Fibroblast of lung (primary cell): ENCODE data around the gene ZNF318. TPM values are rescaled to one million over a fixed set of nuclear protein-coding genes. Genes with fewer than 3 reads are reported as not detected.

Experiments
- DNase-seq, 2 donors: peaks; one replicate each; pipeline versions ENCODE4 v3.0.0 to v3.0.0-alpha.2; 2010; ENCODE audit warnings: low read depth in 2 of 2
- H2AFZ ChIP-seq: 2 replicates; pipeline ENCODE4 v1.5.1; 2012; ENCODE audit warnings: low read length, control low read depth, inconsistent platforms
- H3K27ac ChIP-seq: 2 replicates; pipeline ENCODE4 v1.5.1; 2011; ENCODE audit warnings: low read length, control low read depth; ENCODE audit not compliant: insufficient read depth
- H3K27me3 ChIP-seq: 2 replicates; pipeline ENCODE4 v1.5.1; 2011; ENCODE audit warnings: mild to moderate bottlenecking, low read length; ENCODE audit not compliant: control insufficient read depth, insufficient read depth
- H3K36me3 ChIP-seq: 2 replicates; pipeline ENCODE4 v1.5.1; 2011; ENCODE audit warnings: low read length; ENCODE audit not compliant: control insufficient read depth, insufficient read depth
- H3K4me1 ChIP-seq: 2 replicates; pipeline ENCODE4 v1.5.1; 2011; ENCODE audit warnings: low read length; ENCODE audit not compliant: control insufficient read depth, insufficient read depth; ENCODE audit errors: extremely low read depth
- H3K4me2 ChIP-seq: 2 replicates; pipeline ENCODE4 v1.5.1; 2011; ENCODE audit warnings: low read length, control low read depth; ENCODE audit not compliant: insufficient read depth; ENCODE audit errors: extremely low read depth
- H3K4me3 ChIP-seq, 4 experiments: fragments of 200-600 bp in 1 of 4; sonication (generic) in 1 of 4; replicated peaks in 1 of 4; 2 replicates each; pipeline ENCODE4 v1.5.1; 2011 to 2016; ENCODE audit warnings: low read length in 4 of 4, low read depth in 3 of 4, mild to moderate bottlenecking in 3 of 4, control low read depth in 2 of 4, inconsistent platforms in 1 of 4, mixed read lengths in 1 of 4; ENCODE audit not compliant: insufficient read depth in 1 of 4; ENCODE audit errors: control extremely low read depth in 1 of 4
- H3K79me2 ChIP-seq: 2 replicates; pipeline ENCODE4 v1.5.1; 2012; ENCODE audit warnings: mild to moderate bottlenecking, low read length, inconsistent platforms; ENCODE audit not compliant: control insufficient read depth, insufficient read depth
- H3K9ac ChIP-seq: 2 replicates; pipeline ENCODE4 v1.5.1; 2011; ENCODE audit warnings: mild to moderate bottlenecking, low read length, control low read depth; ENCODE audit not compliant: insufficient read depth
- H3K9me3 ChIP-seq: 2 replicates; pipeline ENCODE4 v1.5.1; 2012; ENCODE audit warnings: low read depth, low read length; ENCODE audit not compliant: control insufficient read depth, insufficient read depth
- H4K20me1 ChIP-seq: 2 replicates; pipeline ENCODE4 v1.5.1; 2011; ENCODE audit warnings: low read length; ENCODE audit not compliant: control insufficient read depth, insufficient read depth; ENCODE audit errors: extremely low read depth
- EZH2 ChIP-seq: IDR thresholded peaks from 2 replicates; pipeline ENCODE4 v1.5.1; 2012; ENCODE audit warnings: low read length, control low read depth, mild to moderate bottlenecking; ENCODE audit errors: missing control alignments
- polyA plus RNA-seq, 2 donors: library from polyadenylated mRNA; depleted of rRNA in 1 of 2; stranded (reverse) in 1 of 2; unstranded in 1 of 2; fragments of >200 nt; gene quantifications; 2 replicates each; pipeline ENCODE4 v1.2.1, GENCODE V29; 2011 to 2012; ENCODE audit warnings: missing spikeins in 1 of 2
- total RNA-seq: library from RNA; depleted of rRNA; stranded (reverse); fragments of >200 nt; gene quantifications from 2 replicates; pipeline ENCODE4 v1.2.1, GENCODE V29; 2014
- TF ChIP-seq, protein P1 (sequence below), 2 donors: IDR thresholded peaks in 1 of 2; conservative IDR thresholded peaks in 1 of 2; 1 replicate in 1 of 2; 2 replicates in 1 of 2; pipeline ENCODE4 v1.5.1; 2011 to 2012; ENCODE audit warnings: low read length in 2 of 2, control low read depth in 1 of 2, inconsistent platforms in 1 of 2, low read depth in 1 of 2, mild to moderate bottlenecking in 1 of 2

The ZNF318 gene
- total and polyA plus RNA-seq, 2 donors (not counting 1 experiment from before 2014, with no cell fraction given), result 6.1 to 8.6 TPM

DNA sequence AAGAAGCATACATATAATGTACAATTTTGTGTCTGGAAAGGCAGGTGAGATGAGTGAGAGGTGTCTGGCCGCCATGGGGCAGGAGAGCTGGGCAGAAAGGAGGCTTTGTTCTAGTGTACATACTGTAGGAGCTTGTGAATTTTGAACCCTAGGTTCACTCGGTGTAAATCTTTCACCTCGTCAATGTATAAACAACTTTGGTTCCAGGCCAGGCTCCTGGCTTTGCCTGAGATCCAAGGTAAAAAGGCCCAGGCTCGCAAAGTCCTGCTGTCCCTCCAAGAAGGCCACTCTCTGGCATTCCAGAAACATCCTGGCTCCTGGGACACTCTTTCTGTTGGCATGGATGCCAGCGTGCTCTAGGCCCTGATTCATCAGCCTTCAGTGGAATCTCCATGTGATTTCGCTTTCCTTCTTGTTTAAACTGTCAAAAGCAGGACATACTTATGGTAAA is 78.5 kb downstream of the ZNF318 start:
- TF ChIP-seq, protein P1, sequence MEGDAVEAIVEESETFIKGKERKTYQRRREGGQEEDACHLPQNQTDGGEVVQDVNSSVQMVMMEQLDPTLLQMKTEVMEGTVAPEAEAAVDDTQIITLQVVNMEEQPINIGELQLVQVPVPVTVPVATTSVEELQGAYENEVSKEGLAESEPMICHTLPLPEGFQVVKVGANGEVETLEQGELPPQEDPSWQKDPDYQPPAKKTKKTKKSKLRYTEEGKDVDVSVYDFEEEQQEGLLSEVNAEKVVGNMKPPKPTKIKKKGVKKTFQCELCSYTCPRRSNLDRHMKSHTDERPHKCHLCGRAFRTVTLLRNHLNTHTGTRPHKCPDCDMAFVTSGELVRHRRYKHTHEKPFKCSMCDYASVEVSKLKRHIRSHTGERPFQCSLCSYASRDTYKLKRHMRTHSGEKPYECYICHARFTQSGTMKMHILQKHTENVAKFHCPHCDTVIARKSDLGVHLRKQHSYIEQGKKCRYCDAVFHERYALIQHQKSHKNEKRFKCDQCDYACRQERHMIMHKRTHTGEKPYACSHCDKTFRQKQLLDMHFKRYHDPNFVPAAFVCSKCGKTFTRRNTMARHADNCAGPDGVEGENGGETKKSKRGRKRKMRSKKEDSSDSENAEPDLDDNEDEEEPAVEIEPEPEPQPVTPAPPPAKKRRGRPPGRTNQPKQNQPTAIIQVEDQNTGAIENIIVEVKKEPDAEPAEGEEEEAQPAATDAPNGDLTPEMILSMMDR (conservative IDR thresholded peaks at IDR 0.05 in 1 of 2, IDR thresholded peaks at IDR 0.05 in 1 of 2; ENCODE audit: low read depth in 1 of 2, low read length in 2 of 2), result no peak
- no peak for TF ChIP-seq EZH2
- H3K4me2 ChIP-seq, result no peak overlapping the region
- no peak overlapping the region for H3K9ac ChIP-seq
- DNase-seq, result no peak
- H3K27ac ChIP-seq, result no peak overlapping the region
- no peaks in the 10 kb centered on the region for H3K79me2 ChIP-seq
- H3K4me1 ChIP-seq, result no peaks in the 10 kb centered on the region
- no peaks in the 10 kb centered on the region for H3K36me3 ChIP-seq
- no peak overlapping the region for H2AFZ ChIP-seq
- no peak overlapping the region for H3K4me3 ChIP-seq
- peaks cover 5% of the 10 kb centered on the region for H3K27me3 ChIP-seq
- H3K9me3 ChIP-seq, result no peaks in the 10 kb centered on the region
- H4K20me1 ChIP-seq, result no peaks in the 10 kb centered on the region

DNA sequence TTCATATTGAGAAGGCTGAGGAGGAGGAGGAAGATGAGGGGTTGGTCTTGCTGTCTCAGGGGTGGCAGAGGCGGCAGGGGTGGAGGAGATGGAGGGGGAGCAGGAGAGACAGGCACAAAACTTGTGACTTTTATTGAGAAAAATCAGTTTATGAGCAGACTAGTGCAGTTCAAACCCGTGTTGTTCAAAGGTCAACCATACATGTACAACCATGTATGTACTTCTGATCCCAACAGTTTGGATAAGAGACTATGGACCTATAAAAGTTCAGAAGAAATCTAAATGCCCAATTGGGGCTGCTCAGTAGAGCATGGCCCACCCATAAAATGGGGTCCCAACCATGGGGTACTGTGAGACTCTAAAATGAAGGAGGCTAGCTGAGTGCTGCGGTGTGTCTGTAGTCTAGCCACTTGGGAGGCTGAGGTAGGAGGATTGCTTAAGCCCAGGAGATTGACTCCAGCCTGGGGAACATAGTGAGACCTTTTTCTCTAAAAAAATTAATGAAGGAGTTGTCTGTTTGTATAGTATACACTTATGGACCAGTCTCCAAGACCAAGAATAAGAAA is 79.0 kb downstream of the ZNF318 start:
- Histone ChIP-seq H2AFZ (no peak overlapping the region), H3K4me2 (no peak overlapping the region), H3K36me3 (no peaks in the 10 kb centered on the region), H3K4me3 (no peak overlapping the region), H3K79me2 (no peaks in the 10 kb centered on the region), H3K27ac (no peak overlapping the region), H3K4me1 (no peaks in the 10 kb centered on the region), H3K9ac (no peak overlapping the region), H3K9me3 (no peaks in the 10 kb centered on the region), H4K20me1 (no peaks in the 10 kb centered on the region), H3K27me3 (peaks cover 8% of the 10 kb centered on the region)
- no peak for TF ChIP-seq EZH2
- TF ChIP-seq, protein P1 (conservative IDR thresholded peaks at IDR 0.05 in 1 of 2, IDR thresholded peaks at IDR 0.05 in 1 of 2; ENCODE audit: low read depth in 1 of 2, low read length in 2 of 2), result no peak
- DNase-seq, result no peak

DNA sequence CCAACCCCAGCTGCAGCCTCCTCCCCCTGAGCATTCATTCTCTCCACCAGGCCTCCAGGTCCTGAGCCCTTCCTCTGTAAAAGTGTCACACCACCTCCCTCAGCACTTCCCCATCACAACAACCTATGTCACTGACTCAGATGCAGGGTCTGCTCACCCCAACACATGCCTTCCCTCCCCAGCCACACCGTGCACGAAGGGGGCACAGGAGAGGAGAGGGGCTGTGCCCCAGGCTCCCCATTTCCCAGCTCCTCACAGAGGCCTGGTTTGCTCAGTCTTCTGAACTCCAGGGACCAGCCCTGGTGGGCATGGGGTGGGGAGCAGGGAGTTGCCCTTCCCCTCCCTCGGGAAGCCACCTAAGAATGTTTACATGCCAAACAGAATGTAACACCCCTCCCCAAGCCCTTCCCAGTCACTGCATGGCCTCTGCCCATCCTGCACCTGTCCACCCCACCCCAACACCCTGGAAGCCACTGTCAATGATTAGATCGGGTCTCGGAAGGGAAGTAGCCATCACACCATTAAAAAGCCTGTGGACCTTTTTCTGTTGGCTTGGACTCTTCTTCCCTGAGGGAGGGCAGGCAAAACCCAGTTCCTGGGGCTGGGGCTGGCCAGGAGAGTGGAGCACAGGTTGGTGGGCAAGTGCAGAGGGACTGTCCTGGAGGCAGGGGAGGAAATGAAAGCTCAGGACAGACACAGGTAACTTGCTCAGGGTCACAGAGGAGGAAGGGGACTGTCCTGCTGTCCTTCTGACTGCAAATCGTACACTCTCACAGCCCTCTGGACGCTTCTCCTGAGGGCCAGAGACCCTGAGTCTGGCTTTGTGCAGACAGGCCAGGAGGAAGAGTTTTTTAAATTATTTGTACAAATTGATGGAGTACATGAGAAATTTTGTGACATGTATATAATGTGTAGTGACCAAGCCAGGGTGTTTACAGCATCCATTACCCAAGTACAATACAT is 81.4 kb downstream of the ZNF318 start:
- H3K79me2 ChIP-seq, result no peaks in the 10 kb centered on the region
- H3K9ac ChIP-seq, result no peak overlapping the region
- no peak overlapping the region for H3K27ac ChIP-seq
- H4K20me1 ChIP-seq, result no peaks in the 10 kb centered on the region
- H2AFZ ChIP-seq, result no peak overlapping the region
- H3K27me3 ChIP-seq, result peaks cover 8% of the 10 kb centered on the region
- H3K36me3 ChIP-seq, result no peaks in the 10 kb centered on the region
- no peaks in the 10 kb centered on the region for H3K9me3 ChIP-seq
- no peak overlapping the region for H3K4me2 ChIP-seq
- TF ChIP-seq, protein P1 (conservative IDR thresholded peaks at IDR 0.05 in 1 of 2, IDR thresholded peaks at IDR 0.05 in 1 of 2; ENCODE audit: low read depth in 1 of 2, low read length in 2 of 2), result no peak
- no peak for TF ChIP-seq EZH2
- no peak overlapping the region for H3K4me3 ChIP-seq
- no peaks in the 10 kb centered on the region for H3K4me1 ChIP-seq
- no peak for DNase-seq
